Mesothelial cell of epicardium (in vitro differentiated cells): ENCODE measurements around the gene MATN4. TPM values are rescaled to one million over a fixed set of nuclear protein-coding genes. Genes with fewer than 3 reads are reported as not detected.

ENCODE experiments used
- DNase-seq, 2 experiments: peaks; one replicate each; pipeline ENCODE4 v3.0.0; 2021; ENCODE audit warnings: low spot score in 2 of 2; ENCODE audit not compliant: unreplicated experiment in 2 of 2
- H3K27ac Mint-ChIP-seq: 2 replicates; pipeline ENCODE4 v1.8.0; 2021; ENCODE audit warnings: mixed read lengths
- H3K27me3 Mint-ChIP-seq: 2 replicates; pipeline ENCODE4 v1.8.0; 2021; ENCODE audit warnings: low read depth, mixed read lengths
- H3K36me3 Mint-ChIP-seq: 2 replicates; pipeline ENCODE4 v1.8.0; 2021; ENCODE audit warnings: mixed read lengths
- H3K4me1 Mint-ChIP-seq: 2 replicates; pipeline ENCODE4 v1.8.0; 2021; ENCODE audit warnings: mixed read lengths
- H3K4me3 Mint-ChIP-seq: 2 replicates; pipeline ENCODE4 v1.8.0; 2021; ENCODE audit warnings: mild to moderate bottlenecking, moderate library complexity, mixed read lengths
- H3K9me3 Mint-ChIP-seq: 2 replicates; pipeline ENCODE4 v1.8.0; 2021; ENCODE audit warnings: mixed read lengths
- CTCF ChIP-seq: fragments of 200-600 bp; sonication (generic); IDR thresholded peaks from one replicate; pipeline ENCODE4 v1.5.0; 2021; ENCODE audit warnings: antibody characterized with exemption; ENCODE audit not compliant: unreplicated experiment
- total RNA-seq: library from RNA; stranded (reverse); gene quantifications from 3 replicates; pipeline ENCODE4 v1.2.1, GENCODE V29; 2021

Gene MATN4
- total RNA-seq, 1 donor from 2014 or later: not detected

GRCh38 chr20:45341939-45342854 lies 34.1 kb upstream of the MATN4 start:
- Mint-ChIP-seq H3K27me3 (no peaks in the 10 kb centered on the region), H3K4me3 (peak overlapping the region; percentile 52), H3K4me1 (peaks cover 89% of the 10 kb centered on the region), H3K36me3 (peaks cover 2% of the 10 kb centered on the region), H3K9me3 (no peaks in the 10 kb centered on the region), H3K27ac (peak overlapping the region; percentile 97)
- DNase-seq: peak in 1 of 2 experiments; percentile 59
- no peak for TF ChIP-seq CTCF

GRCh38 chr20:45341579-45341938 lies 33.5 kb upstream of the MATN4 start:
- Mint-ChIP-seq H3K4me3 (peak overlapping the region; percentile 52), H3K27ac (peak overlapping the region; percentile 97), H3K9me3 (no peaks in the 10 kb centered on the region), H3K27me3 (no peaks in the 10 kb centered on the region), H3K4me1 (peaks cover 89% of the 10 kb centered on the region), H3K36me3 (peaks cover 2% of the 10 kb centered on the region)
- DNase-seq: no peak
- TF ChIP-seq CTCF: no peak

- no peak overlapping the region for H3K4me3 Mint-ChIP-seq
- DNase-seq: no peak
- H3K4me1 Mint-ChIP-seq: peaks cover 86% of the 10 kb centered on the region
- H3K36me3 Mint-ChIP-seq: peaks cover 2% of the 10 kb centered on the region
- no peaks in the 10 kb centered on the region for H3K27me3 Mint-ChIP-seq
- H3K9me3 Mint-ChIP-seq: no peaks in the 10 kb centered on the region
- no peak for TF ChIP-seq CTCF
- peak overlapping the region; percentile 97 for H3K27ac Mint-ChIP-seq
Observed at GRCh38 chr20:45340951-45341350, 32.9 kb upstream of the MATN4 start.

- peaks cover 5% of the 10 kb centered on the region for H3K36me3 Mint-ChIP-seq
- H3K27ac Mint-ChIP-seq: peak overlapping the region; percentile 97
- no peak overlapping the region for H3K4me3 Mint-ChIP-seq
- H3K27me3 Mint-ChIP-seq: no peaks in the 10 kb centered on the region
- H3K4me1 Mint-ChIP-seq: peaks cover 80% of the 10 kb centered on the region
- no peak for TF ChIP-seq CTCF
- no peaks in the 10 kb centered on the region for H3K9me3 Mint-ChIP-seq
- no peak for DNase-seq
Observed at GRCh38 chr20:45340236-45340847, 32.2 kb upstream of the MATN4 start.

GRCh38 chr20:45339799-45340198 lies 31.7 kb upstream of the MATN4 start:
- TF ChIP-seq CTCF: no peak

More at GRCh38 chr20:45339799-45340198, 31.7 kb upstream of the MATN4 start:
- peak overlapping the region; percentile 98 for H3K27ac Mint-ChIP-seq
- no peak for DNase-seq
- H3K27me3 Mint-ChIP-seq: no peaks in the 10 kb centered on the region
- peaks cover 5% of the 10 kb centered on the region for H3K36me3 Mint-ChIP-seq
- no peaks in the 10 kb centered on the region for H3K9me3 Mint-ChIP-seq
- H3K4me1 Mint-ChIP-seq: peaks cover 74% of the 10 kb centered on the region
- H3K4me3 Mint-ChIP-seq: no peak overlapping the region
